IPS-NIHi11 (cell line): ENCODE results near the gene ARSA.
"Not testable (repeated sequence)": the region's sequence is repeated elsewhere in the genome, so short reads cannot be mapped to it uniquely, and the experiment has no call there.

Experiments
- DNase-seq: peaks from one replicate; pipeline ENCODE4 v3.0.0; 2012; ENCODE audit warnings: mixed read lengths, low spot score

ARSA gene

GRCh38 chr22:50627642-50628542, at the start of gene ARSA:
Gene ARSA (minus strand): TSS chr22:50628152. CDS start chr22:50627779, 373 bp downstream.
- peak; percentile 90 for DNase-seq

- DNase-seq = peak; percentile 2
These were observed 48.9 kb upstream of the ARSA start for GRCh38 chr22:50676661-50677492.

- peak; percentile 3 for DNase-seq
These were observed 48.3 kb upstream of the ARSA start for GRCh38 chr22:50676180-50676636.

GRCh38 chr22:50675553-50676179, 47.7 kb upstream of the ARSA start:
- DNase-seq = peak; percentile 3

- peak; percentile 95 for DNase-seq
These were observed 46.9 kb upstream of the ARSA start for GRCh38 chr22:50674606-50675552.

GRCh38 chr22:50674130-50674500, 46.2 kb upstream of the ARSA start:
- peak; percentile 82 for DNase-seq

DNA sequence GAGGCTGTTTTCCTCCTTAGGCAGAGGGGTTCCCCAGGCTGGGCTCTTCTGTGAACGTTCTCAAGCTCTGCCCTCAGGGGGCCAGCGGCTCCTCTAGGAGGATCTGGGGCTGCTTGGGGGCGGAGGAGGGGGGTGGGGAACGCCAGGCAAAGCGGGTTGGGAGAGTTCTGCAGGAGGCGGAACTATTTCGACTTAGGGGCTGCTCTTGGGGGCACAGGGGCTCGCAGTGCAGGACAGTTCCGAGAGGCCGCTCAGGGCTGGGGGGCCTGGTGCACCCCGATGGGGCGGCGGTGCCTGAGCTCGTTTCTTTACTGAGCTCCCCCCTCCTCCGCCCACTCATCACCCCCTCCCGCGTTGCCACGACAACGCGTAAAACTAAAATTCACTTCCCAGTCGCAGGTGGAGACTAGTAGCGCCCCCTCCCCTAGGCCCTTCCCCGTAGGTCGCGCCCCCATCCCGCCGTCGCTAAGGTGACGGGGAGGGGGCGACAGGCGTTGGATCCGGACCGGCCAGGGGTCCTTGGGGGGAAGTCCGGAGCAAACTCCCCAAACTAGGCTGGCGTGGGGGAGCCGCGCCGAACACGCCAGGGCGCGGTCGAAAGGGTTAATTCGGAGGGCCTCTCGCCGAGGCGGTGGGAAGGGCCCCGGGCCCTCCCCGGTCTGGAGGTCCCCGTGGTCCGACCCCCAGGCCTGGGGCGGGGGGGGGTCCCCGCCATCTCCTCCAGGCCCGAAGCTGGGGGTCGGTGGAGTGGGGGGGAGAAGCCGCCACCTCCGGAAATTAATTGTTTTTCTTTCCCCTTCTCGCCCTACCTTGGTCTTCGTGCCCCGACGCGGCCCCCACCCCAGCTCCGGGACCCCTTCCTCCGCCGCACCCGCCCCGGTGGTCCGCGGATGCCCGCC, 45.5 kb upstream of the ARSA start:
- peak; percentile 65 for DNase-seq

GRCh38 chr22:50672471-50673230, 44.7 kb upstream of the ARSA start, which contains the start of gene SHANK3:
Gene SHANK3 (plus strand): TSS chr22:50672823.
- DNase-seq = peak; percentile 48

- DNase-seq = no peak
These were observed 44.1 kb upstream of the ARSA start for GRCh38 chr22:50672041-50672440.

GRCh38 chr22:50671641-50672040, 43.7 kb upstream of the ARSA start:
- peak; percentile 7 for DNase-seq

- DNase-seq = peak; percentile 10
These were observed 43.1 kb upstream of the ARSA start for GRCh38 chr22:50670914-50671538.

- DNase-seq = peak; percentile 1
These were observed 42.6 kb upstream of the ARSA start for GRCh38 chr22:50670513-50670912.

DNA sequence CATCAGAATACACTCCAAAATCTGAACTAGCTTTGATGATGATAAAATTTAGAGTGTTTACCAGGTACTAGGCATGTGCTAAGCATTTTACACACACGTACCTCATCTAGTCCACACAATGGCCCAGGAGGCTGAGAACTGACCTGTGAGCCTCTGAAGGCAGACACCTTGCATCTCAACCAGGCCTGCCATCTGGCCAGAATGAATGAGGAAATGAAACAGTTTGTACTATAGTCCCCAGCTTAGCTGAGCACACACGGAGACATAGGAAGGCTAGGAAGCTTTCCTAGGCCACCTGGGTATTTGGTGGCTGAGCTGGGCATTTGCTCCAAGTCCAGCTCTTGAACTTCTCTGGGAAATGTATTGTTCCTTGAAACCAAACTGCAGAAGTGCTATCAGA, 37.8 kb upstream of the ARSA start:
- DNase-seq = no peak

DNA sequence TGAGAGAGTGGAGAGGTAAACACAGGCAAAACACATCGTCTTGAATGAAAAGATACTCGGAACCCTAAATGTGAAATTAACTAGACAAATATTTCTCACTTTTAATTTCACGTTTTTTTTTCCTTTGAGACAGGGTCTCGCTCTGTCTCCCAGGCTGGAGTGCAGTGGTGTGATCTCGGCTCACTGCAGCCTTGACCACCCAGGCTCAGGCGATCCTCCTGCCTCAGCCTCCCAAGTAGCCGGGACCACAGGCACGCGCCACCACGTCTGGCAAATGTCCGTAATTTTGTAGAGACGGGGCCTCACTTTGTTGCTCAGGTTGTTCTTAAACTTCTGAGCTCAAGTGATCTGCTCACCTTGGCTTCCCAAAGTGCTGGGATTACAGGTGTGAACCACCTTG, 37.3 kb upstream of the ARSA start:
- DNase-seq = no peak

GRCh38 chr22:50660306-50660705, 32.4 kb upstream of the ARSA start:
- no peak for DNase-seq

- not testable (repeated sequence) for DNase-seq
These were observed 31.8 kb upstream of the ARSA start for GRCh38 chr22:50659711-50660110.

GRCh38 chr22:50657925-50658324, 30.0 kb upstream of the ARSA start:
- no peak for DNase-seq

DNA sequence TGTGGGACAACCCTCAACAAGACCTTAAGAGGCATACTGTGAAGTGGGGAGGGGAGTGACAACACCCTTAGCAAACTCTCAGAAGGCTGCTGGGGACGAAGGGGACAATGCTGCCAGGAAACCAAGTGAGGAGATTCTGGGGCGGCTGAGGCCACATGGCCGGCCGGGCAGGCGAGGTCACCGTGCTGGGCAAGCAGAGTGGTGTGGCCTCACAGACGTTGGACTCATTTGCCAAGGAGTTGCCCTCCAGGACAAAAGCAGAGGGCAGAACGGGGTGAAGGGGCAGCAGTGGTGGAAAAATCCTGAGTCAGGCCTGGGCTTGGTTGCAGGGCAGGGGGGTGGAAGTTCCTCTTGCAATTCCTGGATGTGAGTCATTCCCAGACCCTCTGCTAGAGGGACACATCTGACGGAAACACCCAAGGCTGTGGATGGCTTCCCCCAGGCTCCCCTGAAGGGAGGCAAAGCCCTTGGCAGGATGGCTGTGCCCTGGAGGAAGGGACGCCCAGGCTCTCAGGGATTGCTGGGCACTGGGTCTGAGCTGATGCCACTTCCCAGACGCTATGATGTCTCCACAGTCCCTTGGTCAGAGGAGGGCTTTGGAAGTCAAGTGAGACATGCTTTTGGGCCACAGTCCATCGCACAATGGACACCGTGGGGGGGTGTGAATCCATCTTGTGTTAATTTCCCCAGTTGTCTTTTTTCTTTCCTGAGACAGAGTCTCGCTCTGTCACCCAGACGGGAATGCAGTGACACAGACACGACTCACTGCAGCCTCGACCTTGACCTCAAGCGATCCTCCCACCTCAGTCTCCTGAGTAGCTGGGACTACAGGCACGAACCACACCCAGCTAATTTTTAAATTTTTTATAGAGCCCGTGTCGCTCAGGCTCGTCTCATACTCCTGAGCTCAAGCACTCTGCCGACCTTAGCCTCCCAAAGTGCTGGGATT, 28.4 kb upstream of the ARSA start:
- no peak for DNase-seq
